HTR-8/SVneo (cell line): ENCODE data around the gene SEC24D.
A peak's percentile ranks its signal among the peaks of the same experiment; 100 is the strongest.

Experiments
- DNase-seq: peaks from one replicate; pipeline ENCODE4 v3.0.0; 2011; ENCODE audit warnings: low spot score, mixed read lengths; ENCODE audit not compliant: insufficient read length
- FAIRE-seq: peaks from 2 replicates; lab custom pipeline; 2011; peaks lifted over from hg19 to GRCh38; lab: Jason Lieb, UNC

The SEC24D gene

DNA sequence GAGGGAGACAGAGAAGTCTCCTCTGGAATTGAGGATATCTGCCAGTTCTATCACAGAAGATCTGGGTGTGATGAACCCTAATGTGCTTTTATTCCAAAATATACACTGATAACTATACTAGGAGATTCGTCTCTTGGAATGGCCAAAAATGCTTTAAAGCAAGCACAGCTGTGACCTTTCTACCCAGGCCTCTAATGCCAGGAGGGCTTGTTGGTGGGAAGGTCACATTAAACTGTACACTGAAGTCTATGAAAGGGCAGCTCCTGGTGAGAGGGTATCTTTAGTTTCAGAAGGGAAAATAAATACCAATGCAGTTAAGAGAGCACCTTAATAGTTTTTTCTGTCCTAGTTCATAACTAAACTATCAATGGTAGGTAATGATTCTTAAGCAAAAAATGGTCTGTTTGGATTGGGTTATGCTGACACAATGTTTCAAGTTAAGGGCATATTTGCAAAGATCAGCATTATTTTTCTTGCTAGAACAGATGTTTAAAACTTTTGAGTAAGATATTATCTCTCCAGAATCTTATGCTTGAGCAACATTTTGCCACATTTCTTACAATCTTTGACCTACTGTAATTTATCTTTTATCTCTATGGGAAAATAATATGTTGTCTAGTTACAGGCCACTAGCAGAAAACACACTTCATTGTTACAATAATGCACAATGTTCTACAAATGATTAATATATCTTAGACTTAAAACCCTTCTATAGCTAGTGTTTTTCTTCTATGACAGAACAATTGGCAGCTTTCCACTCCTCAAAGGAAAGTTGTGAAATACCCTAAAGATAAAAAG, 59.6 kb downstream of the SEC24D start:
- FAIRE-seq (no peak), DNase-seq (no peak)

DNA sequence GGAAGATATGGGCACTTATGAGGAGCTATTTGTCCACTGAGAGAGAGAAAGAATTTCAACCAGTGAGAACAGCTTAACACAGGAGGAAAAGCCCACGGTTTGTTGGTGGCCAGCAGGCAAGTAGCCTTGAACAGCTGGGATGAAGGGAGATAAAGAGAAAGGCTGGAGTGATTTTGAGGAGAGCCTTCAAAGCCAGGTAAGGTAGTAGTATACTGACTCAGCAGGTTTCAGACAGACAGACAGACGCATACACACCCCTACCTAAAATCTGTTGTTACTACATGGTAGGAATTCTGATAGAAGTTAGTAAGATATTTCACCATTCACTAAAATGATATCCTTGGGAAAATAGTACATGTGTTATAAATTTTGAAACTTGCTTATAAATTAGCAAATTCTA, 60.5 kb downstream of the SEC24D start:
- DNase-seq: no peak
- no peak for FAIRE-seq

- FAIRE-seq: no peak
- no peak for DNase-seq
These were observed 60.9 kb downstream of the SEC24D start for GRCh38 chr4:118774989-118775388.

- no peak for DNase-seq
- no peak for FAIRE-seq
These were observed 61.6 kb downstream of the SEC24D start for GRCh38 chr4:118774321-118774720.

DNA sequence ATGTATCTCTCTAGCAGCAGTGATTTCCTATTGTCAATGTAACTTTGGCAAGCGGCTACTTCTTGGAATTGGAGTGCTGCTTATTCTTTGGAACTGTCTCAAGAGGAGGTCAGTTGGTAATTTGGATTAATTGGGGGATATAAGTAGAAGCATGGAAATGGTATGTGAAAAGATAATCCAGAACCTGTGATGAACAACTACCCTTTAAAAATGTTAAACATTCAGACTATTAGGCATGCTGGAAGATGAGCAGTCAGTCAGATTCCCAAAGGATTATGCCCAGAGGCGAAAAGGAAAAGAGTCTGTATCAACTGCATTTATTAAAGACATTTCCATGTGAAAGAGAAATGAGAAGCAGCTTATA, 62.5 kb downstream of the SEC24D start:
- FAIRE-seq (no peak), DNase-seq (no peak)

- FAIRE-seq (no peak), DNase-seq (no peak)
These were observed 63.0 kb downstream of the SEC24D start for GRCh38 chr4:118772767-118773428.

DNA sequence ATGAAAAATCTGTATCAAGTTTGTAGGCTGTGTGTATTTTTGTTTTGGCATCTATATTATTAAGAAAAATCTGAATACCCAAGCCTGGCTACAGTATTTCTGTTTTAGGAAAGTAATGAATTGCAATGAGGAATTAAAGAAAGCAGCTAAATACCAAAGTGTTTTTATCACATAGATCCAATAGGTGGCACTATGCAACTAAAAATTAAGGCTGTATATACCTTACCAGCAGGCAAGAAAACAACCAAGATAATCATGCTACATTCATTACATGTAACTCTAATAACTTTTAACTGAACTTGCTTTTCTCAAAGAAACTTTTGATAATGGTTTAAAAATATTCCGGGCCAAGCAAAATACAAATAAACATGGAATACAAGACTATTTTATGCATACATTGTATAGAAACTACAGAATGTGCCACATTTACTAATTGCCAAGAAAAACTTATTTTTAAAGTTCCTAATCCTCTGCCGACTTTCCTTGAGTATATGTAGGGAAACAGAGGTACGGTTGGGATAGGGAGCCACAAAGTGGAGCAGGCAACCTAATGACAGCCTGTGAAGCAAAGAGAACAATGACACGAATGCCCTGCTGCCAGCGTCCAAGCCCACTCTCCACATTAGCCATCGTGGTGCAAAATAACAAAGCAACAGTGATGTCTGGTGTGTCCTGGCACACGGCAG, 63.7 kb downstream of the SEC24D start:
- FAIRE-seq: peak; percentile 59
- peak; percentile 31 for DNase-seq

DNA sequence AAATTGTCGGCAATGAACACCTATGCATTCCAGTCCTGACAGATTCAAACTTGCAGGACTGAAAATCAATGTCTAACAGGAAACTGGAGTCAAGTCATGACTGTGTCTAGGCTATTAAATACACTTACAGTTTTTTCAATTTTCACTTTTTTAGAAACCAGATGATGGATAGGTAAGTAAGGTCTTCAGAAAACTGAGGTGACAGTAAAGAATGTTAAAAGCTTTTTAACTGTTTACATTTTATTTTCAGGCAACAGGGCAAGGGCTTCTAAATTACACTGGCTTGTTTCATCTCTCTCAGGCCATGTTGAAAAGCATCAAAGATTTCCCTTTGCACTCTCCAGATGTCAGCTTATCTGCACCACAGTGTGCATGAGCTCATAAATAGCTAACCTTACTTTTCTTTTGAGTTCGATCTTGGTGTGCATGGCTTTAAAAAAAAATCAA, 65.2 kb downstream of the SEC24D start:
- no peak for DNase-seq

GRCh38 chr4:118769161-118769560, 66.8 kb downstream of the SEC24D start:
- no peak for FAIRE-seq
- DNase-seq: no peak

More for the DNA sequence above, 65.2 kb downstream of the SEC24D start:
- FAIRE-seq: no peak

DNA sequence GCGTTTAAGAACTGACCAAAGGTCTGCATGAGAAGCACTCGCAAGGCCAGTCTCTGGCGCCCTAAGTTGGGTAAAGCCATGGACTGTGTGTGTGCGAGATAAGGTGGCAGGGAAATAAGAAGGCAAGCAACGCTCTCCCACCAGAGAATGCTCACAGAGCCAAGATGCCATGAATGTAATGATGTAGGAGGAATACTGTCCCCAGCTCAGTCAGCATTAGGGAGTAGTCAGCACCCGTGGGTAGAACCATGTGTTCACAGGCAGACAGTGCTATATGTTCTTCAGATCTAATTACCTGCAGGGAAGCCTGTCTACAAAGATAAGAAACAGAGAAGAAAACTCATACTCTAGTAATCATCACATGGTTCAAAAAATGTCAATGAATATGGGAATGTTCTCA, 68.8 kb downstream of the SEC24D start:
- FAIRE-seq (peak; percentile 33), DNase-seq (no peak)

DNA sequence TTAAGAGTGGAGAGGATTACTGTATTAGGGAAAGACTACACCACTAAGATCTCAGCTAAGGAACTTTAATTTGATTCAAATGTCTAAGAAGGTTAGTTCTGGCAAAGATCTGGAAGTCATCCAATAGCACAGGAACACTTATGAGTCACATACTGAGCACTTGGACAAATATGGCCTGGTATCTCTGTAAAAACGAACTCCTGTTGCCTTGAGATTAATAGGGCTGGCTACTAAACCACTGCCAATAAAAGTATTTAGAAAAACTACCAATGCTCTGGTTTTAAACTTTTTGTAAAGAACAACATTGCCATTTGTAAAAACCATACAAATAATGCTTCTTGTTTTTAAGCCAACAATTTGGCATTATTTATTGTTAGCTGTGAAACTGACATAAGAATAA, 70.5 kb downstream of the SEC24D start:
- FAIRE-seq (peak; percentile 4), DNase-seq (peak; percentile 72)

DNA sequence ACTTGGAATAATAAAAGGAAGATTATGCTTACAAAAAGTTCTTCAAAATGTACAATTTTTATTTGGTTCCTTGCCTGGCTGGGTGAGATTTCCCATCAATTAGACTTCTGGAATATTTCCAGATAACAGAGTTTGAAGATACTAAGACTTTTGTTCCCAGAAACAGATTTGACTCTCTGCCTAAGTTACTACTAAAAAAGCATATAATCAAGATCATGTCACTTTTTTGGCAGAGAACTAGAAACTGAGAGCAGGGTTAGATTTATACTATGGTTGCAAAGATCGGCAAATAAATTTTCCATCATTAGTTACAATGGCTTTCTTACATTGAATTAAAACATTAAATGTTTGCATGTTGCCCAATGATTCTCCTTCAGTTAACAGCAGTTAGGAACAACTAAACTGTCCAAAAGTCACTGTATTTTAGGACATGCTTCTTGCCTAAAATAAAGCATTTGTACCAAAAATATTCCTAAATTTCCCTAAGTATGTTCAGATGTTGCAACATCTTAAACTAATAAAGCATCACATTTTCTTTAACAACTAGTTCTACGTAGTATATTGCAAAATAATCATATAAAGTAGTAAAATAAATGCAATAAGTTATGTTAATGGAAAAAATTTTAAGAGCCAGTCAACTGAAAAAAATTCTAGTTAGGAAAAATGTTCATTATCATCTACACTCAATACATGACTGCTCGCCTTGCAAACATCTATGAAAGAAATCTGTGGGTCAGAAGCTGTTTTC, 73.0 kb downstream of the SEC24D start:
- DNase-seq: no peak
- no peak for FAIRE-seq

DNA sequence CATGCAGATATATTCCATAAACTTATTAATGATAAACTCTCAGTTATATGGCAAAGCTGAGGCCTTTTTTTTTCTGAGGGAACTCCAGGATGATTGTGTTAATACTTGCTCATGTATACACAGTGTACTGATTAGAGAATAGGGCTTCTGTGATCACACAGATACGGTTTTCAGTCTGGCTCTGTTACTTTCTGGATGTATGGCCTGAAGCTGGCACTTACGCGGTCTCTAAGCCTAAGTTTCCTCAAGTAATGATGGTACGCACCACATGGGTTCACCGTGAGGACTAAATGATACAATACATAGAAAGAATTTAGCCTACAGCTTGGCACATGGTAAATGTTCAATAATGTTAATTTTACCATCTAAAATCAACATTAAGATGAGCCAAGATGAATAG, 73.8 kb downstream of the SEC24D start:
- no peak for FAIRE-seq
- no peak for DNase-seq

- FAIRE-seq: no peak
- no peak for DNase-seq
These were observed 74.4 kb downstream of the SEC24D start for GRCh38 chr4:118761397-118762016.

GRCh38 chr4:118760493-118760892, 75.4 kb downstream of the SEC24D start:
- DNase-seq (no peak), FAIRE-seq (no peak)

- DNase-seq: no peak
- no peak for FAIRE-seq
These were observed 75.8 kb downstream of the SEC24D start for GRCh38 chr4:118760092-118760491.

DNA sequence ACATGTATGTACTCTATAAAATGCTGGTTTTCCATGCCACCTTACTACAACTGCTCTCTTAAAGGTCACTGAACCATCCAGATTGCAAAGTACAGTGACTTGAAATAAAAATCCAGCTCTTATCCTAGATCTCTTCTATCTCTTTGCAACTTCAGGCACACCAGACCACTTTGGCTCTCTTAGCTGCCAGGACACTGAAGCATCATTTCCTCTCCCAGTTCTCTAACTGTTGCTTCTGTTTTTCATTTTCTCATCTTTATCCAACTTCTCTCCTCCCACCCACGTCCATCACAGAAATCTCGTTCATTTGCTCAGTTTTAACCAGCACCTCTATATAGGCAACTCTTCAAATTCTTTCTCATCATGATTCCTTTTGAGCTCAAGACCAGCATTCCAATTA, 76.4 kb downstream of the SEC24D start:
- DNase-seq (no peak), FAIRE-seq (no peak)

- DNase-seq: no peak
- FAIRE-seq: no peak
These were observed 77.6 kb downstream of the SEC24D start for GRCh38 chr4:118758293-118758692.

DNA sequence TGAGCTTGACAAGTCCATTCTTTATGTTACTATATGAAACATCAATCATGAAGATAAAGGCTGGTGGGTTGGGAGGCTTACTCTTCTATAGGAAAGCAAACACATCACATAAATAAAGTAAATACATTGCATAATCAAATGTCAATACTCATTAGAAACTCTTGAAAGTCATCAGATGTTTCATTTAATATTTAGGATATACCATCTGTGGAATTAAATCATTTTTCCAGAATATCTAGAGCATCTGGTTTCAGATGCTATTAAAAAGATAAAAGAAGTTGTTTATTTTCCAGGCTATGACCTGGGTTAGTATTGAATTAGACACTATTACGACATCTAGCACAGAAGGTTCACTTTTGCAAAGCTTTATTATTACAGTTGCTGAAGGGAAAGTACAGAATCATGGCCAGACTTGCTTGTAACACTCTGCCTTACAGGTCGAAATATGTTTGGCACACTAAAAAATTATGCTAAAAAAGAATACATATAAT, 78.1 kb downstream of the SEC24D start:
- no peak for FAIRE-seq
- no peak for DNase-seq

DNA sequence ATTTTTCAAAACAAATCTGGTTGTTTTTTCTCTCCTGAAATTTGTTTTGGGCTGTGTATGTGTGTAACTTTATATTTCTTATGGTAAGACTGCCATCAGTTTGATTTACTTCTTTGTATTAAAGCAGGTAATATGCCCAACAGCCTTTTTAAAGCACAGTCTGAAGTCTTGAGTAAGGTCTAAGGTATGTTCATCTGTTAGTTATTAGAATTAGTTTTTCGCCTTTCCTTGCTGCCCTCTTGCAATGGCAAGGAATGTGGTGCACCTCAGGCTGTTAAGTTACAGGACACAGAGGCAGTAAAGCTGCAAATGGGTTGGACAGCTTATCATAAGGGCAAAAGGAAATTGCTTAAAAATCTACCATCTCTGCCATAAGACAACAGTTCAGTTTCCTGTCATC, 79.0 kb downstream of the SEC24D start:
- no peak for DNase-seq

More for the DNA sequence above, 79.0 kb downstream of the SEC24D start:
- FAIRE-seq: no peak
